ENCODE measurements around the gene CD84.
"Not testable (repeated sequence)": the region's sequence is repeated elsewhere in the genome, so short reads cannot be mapped to it uniquely, and the experiment has no call there.

Gene CD84

GRCh38 chr1:160590488-160590887, 11.2 kb upstream of the CD84 start:
- TF ChIP-seq CTCF (IDR thresholded peaks at IDR 0.05; ENCODE audit: insufficient read depth, low read length, missing control alignments) = no peak
- CTCF ChIA-PET = interaction anchor here (1.0 kb wide), 1 partner anchor 16 kb away, joined by 3 read pairs; no protein-coding TSS in a partner anchor
- POLR2A ChIA-PET = no interaction called here
- H3K4me3 ChIP-seq (ENCODE audit: low read depth, low read length) = no peak overlapping the region
- no peak for DNase-seq (ENCODE audit: low read depth, low spot score)

- POLR2A ChIA-PET = no interaction called here
- DNase-seq (ENCODE audit: low read depth, low spot score) = no peak
- CTCF ChIA-PET = no interaction called here
- H3K4me3 ChIP-seq (ENCODE audit: low read depth, low read length) = no peak overlapping the region
- no peak for TF ChIP-seq CTCF (IDR thresholded peaks at IDR 0.05; ENCODE audit: insufficient read depth, low read length, missing control alignments)
Measured at GRCh38 chr1:160588468-160588867, 9.2 kb upstream of the CD84 start.

- CTCF ChIA-PET = no interaction called here
- POLR2A ChIA-PET = no interaction called here
- no peak for DNase-seq (ENCODE audit: low read depth, low spot score)
- no peak for TF ChIP-seq CTCF (IDR thresholded peaks at IDR 0.05; ENCODE audit: insufficient read depth, low read length, missing control alignments)
- H3K4me3 ChIP-seq (ENCODE audit: low read depth, low read length) = no peak overlapping the region
Measured at GRCh38 chr1:160584784-160585183, 5.5 kb upstream of the CD84 start.

GRCh38 chr1:160582976-160583375, 3.7 kb upstream of the CD84 start:
- H3K4me3 ChIP-seq (ENCODE audit: low read depth, low read length); DNase-seq (ENCODE audit: low read depth, low spot score); CTCF ChIA-PET; POLR2A ChIA-PET: not testable (repeated sequence)

GRCh38 chr1:160581961-160582360, 2.7 kb upstream of the CD84 start:
- CTCF ChIA-PET = no interaction called here
- TF ChIP-seq CTCF (IDR thresholded peaks at IDR 0.05; ENCODE audit: insufficient read depth, low read length, missing control alignments) = no peak
- no peak overlapping the region for H3K4me3 ChIP-seq (ENCODE audit: low read depth, low read length)
- no peak for DNase-seq (ENCODE audit: low read depth, low spot score)
- POLR2A ChIA-PET = no interaction called here

- ChIA-PET CTCF (no interaction called here), POLR2A (no interaction called here)
- no peak overlapping the region for H3K4me3 ChIP-seq (ENCODE audit: low read depth, low read length)
- no peak for DNase-seq (ENCODE audit: low read depth, low spot score)
- no peak for TF ChIP-seq CTCF (IDR thresholded peaks at IDR 0.05; ENCODE audit: insufficient read depth, low read length, missing control alignments)
Measured at GRCh38 chr1:160580221-160580812, 1.0 kb upstream of the CD84 start.

GRCh38 chr1:160578525-160579191, 638 bp downstream of the CD84 start:
- no peak for TF ChIP-seq CTCF (IDR thresholded peaks at IDR 0.05; ENCODE audit: insufficient read depth, low read length, missing control alignments)
- ChIA-PET CTCF (interaction anchor here (1.3 kb wide), 1 partner anchor 35 kb away, joined by 3 read pairs; no protein-coding TSS in a partner anchor), POLR2A (no interaction called here)
- H3K4me3 ChIP-seq (ENCODE audit: low read depth, low read length) = no peak overlapping the region
- no peak for DNase-seq (ENCODE audit: low read depth, low spot score)
